SHP77 (cell line): ENCODE data around the gene PITPNC1.

ENCODE experiments used
- DNase-seq, 2 experiments: peaks; one replicate each; lab custom pipeline; 2025; lab: John Stamatoyannopoulos, UW

PITPNC1 gene

DNA sequence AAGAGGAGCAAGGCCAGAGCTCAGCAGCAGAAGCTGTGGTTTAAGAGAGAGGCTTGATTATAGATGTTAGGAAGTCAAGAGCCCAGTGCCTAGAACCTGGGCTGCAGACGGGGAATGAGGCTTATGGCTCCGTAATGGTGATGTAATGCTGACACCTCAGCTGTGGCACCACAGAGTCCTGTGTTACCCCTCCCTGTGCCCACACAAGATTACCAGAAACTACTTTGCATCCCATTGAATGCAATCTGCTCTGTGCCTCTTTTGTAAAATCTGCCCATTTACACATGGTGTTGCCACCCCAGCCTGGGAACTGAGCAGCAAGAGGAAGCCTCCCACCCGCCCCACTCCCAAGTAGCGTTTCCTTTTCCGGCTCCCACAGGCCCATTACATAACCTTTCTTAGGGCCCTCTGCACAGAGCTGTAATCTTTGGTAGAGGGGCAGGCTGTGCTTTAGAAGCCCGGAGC, 57.0 kb downstream of the PITPNC1 start:
- no peak for DNase-seq

- DNase-seq: no peak
These were observed 58.0 kb downstream of the PITPNC1 start for GRCh38 chr17:67435122-67435521.

DNA sequence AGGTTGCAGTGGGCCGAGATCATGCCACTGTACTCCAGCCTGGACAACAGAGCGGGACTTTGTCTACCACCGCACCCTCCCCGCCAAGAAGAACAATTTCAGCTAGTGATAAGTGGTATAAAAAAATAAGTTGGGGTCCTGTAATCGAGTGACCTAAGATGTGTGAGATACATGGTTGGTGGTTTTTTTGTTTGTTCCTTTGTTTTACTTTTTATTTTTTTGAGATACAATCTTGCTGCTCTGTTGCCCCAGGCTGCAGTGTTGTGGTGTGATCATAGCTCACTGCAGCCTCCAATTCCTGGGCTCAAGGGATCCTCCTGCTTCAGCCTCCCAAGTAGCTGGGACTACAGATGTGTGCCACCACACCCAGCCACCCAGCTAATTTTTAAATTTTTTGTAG, 58.7 kb downstream of the PITPNC1 start:
- no peak for DNase-seq

DNA sequence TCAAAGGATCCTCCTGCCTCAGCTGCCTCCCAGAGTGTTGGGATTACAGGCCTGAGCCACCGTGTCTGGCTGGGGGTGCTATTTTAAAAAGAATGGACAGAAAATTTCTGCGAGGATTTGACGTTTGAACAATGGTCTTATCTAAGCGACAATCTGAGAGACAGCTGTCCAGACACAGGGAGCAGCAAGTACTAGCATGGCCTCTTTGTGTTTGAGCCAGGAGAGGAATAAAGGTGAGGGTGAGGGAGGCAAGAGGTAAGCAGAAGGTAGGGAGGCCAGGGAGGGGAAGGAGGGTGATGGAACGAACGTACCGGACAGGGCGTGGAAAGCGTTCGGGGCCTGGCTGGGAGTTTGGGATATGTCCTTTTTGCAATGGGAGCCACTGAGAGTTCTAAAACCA, 59.2 kb downstream of the PITPNC1 start:
- DNase-seq: no peak

DNA sequence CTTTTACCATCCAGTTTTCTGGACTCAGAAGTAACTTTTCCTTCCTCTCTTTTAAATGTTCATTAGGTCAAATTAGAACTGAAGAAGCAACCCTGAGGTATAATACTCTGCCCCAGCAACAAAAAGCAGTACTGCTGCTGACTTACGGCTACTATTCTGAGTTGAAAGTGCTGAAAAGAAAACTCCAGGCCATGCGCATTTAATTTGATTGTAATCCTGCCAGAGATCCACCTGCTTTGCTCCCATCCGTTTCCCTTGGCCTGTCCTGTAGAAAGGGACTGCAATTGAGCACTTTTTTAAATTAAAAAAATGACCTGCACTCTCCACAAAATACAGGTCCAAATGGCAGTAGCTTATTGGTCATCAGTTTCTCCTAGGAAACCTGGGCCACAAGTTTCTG, 61.6 kb downstream of the PITPNC1 start:
- no peak for DNase-seq

DNA sequence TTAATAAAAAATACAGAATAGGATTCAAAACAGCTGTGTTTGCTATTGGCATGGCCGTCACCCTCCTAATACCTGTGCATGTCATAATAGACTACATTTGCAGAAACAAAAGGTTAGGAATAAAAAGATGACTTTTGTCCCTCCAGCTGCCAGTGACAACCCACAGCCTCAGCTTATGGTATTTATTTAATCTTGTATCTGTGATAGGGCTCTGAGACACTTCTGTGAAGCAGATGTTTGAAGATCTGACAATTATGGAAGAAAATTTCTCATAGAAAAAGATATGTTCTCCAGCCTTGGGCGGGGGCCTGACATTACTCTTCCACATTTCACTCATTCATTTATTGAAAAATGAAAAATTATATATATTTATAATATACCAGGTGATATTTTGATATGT, 62.2 kb downstream of the PITPNC1 start:
- peak in 1 of 2 experiments; percentile 17 for DNase-seq

- no peak for DNase-seq
These were observed 63.4 kb downstream of the PITPNC1 start for GRCh38 chr17:67440277-67441051.

GRCh38 chr17:67441052-67441895, 64.2 kb downstream of the PITPNC1 start:
- DNase-seq: peak; percentile 58 to 68

DNA sequence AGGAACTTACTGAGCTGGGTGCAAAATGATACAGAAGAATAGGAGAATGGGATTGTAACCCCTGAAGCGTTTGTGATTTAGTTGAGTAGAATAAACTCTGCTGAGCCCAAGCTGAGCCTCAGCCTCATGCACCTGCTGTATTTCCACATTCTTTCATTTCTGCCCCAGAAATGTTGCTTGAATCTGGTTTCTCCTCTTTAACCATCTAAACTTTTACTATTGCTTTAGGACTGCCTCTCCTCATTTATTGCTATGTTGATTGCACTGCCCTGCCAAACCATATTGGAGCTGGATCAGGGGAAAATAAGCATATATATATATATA, 64.8 kb downstream of the PITPNC1 start:
- no peak for DNase-seq

- no peak for DNase-seq
These were observed 65.9 kb downstream of the PITPNC1 start for GRCh38 chr17:67442787-67443624.

- no peak for DNase-seq
These were observed 67.0 kb downstream of the PITPNC1 start for GRCh38 chr17:67443931-67444595.

DNA sequence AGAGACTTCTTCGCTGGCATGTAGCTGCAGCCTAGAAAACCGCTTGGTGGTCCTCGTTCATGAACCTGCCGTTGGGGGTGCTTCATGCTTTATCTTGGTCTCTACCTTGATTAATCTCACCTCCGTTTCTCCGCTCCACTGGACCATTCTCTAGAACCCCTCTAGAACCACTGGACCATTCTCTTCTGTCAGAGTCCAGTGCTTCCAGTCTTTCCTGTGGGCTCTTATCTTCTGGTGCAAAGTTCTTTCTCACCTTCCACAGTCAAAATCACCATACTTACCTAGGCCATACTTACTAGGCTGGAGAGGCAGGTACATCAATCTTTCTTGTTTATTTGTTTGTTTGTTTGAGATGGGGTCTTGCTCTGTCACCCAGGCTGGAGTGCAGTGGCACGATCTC, 71.4 kb downstream of the PITPNC1 start:
- DNase-seq: no peak

DNA sequence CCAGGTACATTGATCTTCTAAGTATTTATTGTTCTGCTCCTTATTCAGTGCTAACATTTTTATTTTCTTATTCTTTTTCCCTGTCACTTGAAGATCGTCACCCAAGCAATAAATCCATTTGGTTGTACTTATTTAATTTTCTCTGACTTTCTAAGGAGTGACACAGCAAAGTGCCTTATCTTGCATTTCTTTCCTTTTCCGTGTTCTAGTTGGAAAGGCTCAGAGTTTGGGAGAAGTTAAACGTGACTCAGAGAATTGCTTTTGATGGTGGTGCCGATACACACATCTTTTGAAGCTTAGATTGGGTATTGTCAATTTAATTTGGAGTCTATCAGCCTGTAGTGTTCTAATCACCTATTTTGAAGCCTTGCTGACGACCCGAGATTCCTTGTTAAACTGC, 72.0 kb downstream of the PITPNC1 start:
- DNase-seq: no peak

GRCh38 chr17:67449845-67450755, 73.0 kb downstream of the PITPNC1 start:
- no peak for DNase-seq

GRCh38 chr17:67452681-67453554, 75.8 kb downstream of the PITPNC1 start:
- DNase-seq: no peak

- no peak for DNase-seq
These were observed 79.0 kb downstream of the PITPNC1 start for GRCh38 chr17:67456103-67456502.

GRCh38 chr17:67456889-67457288, 79.8 kb downstream of the PITPNC1 start:
- no peak for DNase-seq

GRCh38 chr17:67458203-67458602, 81.1 kb downstream of the PITPNC1 start:
- DNase-seq: no peak

- peak in 1 of 2 experiments; percentile 13 for DNase-seq
These were observed 82.9 kb downstream of the PITPNC1 start for GRCh38 chr17:67459985-67460384.
